ENCODE measurements around the gene METTL13. TPM values are rescaled to one million over a fixed set of nuclear protein-coding genes. Genes with fewer than 3 reads are reported as not detected.
A peak's percentile ranks its signal among the peaks of the same experiment; 100 is the strongest.

Gene METTL13, protein sequence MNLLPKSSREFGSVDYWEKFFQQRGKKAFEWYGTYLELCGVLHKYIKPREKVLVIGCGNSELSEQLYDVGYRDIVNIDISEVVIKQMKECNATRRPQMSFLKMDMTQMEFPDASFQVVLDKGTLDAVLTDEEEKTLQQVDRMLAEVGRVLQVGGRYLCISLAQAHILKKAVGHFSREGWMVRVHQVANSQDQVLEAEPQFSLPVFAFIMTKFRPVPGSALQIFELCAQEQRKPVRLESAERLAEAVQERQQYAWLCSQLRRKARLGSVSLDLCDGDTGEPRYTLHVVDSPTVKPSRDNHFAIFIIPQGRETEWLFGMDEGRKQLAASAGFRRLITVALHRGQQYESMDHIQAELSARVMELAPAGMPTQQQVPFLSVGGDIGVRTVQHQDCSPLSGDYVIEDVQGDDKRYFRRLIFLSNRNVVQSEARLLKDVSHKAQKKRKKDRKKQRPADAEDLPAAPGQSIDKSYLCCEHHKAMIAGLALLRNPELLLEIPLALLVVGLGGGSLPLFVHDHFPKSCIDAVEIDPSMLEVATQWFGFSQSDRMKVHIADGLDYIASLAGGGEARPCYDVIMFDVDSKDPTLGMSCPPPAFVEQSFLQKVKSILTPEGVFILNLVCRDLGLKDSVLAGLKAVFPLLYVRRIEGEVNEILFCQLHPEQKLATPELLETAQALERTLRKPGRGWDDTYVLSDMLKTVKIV
- 22.0 and 30.6 TPM in 2 replicates for total RNA-seq
- long read RNA-seq, transcript METTL13-201 (8 exons, 3,327 nt): major isoform, 35 of 66 reads
- long read RNA-seq, partial matches to known transcripts: 13 of 66 reads
- long read RNA-seq, other reads (novel, unspliced or antisense): 16 of 66 reads

- peak within 1 kb of the TSS; percentile 92 for H3K4me3 Mint-ChIP-seq (ENCODE audit: unreplicated experiment)
- peaks cover 28% of the 10 kb centered on the region for H3K4me1 Mint-ChIP-seq (ENCODE audit: unreplicated experiment)
Measured at GRCh38 chr1:171781176-171781875, at the start of gene METTL13. TSS of gene METTL13 (plus strand) at chr1:171781660. CDS start at chr1:171781968, 308 bp downstream.

DNA sequence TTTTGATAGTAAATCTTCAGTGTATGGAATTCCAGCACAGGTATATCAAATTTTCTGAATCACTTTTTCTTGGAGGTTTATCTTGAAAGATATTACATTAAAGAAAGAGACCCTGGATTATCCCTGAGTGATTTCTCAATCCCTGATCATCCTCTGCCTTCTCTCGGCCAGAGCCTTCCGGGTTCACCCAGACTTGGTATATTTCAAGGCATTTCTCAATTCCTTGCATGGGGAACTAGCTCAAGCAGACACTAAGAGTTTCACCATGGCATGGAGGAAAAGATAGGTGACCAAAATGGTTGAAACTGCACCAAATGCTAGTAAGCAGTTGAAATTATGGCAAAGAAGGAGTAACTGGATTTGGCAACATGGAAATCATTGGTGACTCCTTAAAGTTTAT lies 45.3 kb upstream of the METTL13 start:
- Mint-ChIP-seq H3K27ac (ENCODE audit: unreplicated experiment) (no peak overlapping the region), H3K4me1 (ENCODE audit: unreplicated experiment) (peaks cover 17% of the 10 kb centered on the region), H3K36me3 (ENCODE audit: unreplicated experiment) (peaks cover 22% of the 10 kb centered on the region), H3K27me3 (ENCODE audit: unreplicated experiment) (no peaks in the 10 kb centered on the region), H3K4me3 (ENCODE audit: unreplicated experiment) (no peak overlapping the region), H3K9me3 (ENCODE audit: unreplicated experiment) (no peaks in the 10 kb centered on the region)
- no peak for DNase-seq (ENCODE audit: extremely low spot score, unreplicated experiment)
- TF ChIP-seq, protein P1, sequence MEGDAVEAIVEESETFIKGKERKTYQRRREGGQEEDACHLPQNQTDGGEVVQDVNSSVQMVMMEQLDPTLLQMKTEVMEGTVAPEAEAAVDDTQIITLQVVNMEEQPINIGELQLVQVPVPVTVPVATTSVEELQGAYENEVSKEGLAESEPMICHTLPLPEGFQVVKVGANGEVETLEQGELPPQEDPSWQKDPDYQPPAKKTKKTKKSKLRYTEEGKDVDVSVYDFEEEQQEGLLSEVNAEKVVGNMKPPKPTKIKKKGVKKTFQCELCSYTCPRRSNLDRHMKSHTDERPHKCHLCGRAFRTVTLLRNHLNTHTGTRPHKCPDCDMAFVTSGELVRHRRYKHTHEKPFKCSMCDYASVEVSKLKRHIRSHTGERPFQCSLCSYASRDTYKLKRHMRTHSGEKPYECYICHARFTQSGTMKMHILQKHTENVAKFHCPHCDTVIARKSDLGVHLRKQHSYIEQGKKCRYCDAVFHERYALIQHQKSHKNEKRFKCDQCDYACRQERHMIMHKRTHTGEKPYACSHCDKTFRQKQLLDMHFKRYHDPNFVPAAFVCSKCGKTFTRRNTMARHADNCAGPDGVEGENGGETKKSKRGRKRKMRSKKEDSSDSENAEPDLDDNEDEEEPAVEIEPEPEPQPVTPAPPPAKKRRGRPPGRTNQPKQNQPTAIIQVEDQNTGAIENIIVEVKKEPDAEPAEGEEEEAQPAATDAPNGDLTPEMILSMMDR (IDR thresholded peaks at IDR 0.05): no peak

More at GRCh38 chr1:171781176-171781875, at the start of gene METTL13:
- TF ChIP-seq, protein P1 (IDR thresholded peaks at IDR 0.05): no peak
- peaks cover 12% of the 10 kb centered on the region for H3K36me3 Mint-ChIP-seq (ENCODE audit: unreplicated experiment)
- H3K9me3 Mint-ChIP-seq (ENCODE audit: unreplicated experiment): no peaks in the 10 kb centered on the region
- peak; percentile 100 for DNase-seq (ENCODE audit: extremely low spot score, unreplicated experiment)
- H3K27ac Mint-ChIP-seq (ENCODE audit: unreplicated experiment): peak within 1 kb of the TSS; percentile 99
- H3K27me3 Mint-ChIP-seq (ENCODE audit: unreplicated experiment): no peaks in the 10 kb centered on the region

DNA sequence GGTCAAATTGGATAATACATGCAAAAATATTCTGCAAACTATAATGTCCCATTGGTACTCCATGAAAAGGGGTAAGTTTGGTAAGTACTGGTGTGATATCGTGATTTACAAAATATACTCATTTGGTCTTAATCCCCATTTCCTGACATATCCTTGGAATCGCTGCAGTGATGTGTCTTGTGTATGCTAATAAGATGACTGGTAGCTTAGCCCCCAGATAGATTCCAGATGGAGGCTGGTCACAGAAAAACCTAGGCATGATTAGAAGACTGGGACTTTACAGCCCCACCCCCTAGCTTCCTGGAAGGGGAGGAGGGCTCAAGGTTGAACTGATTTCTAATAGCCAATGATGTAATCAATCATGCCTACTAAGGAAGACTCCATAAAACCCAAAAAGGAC lies 42.5 kb upstream of the METTL13 start:
- no peak for DNase-seq (ENCODE audit: extremely low spot score, unreplicated experiment)
- Mint-ChIP-seq H3K27me3 (ENCODE audit: unreplicated experiment) (no peaks in the 10 kb centered on the region), H3K9me3 (ENCODE audit: unreplicated experiment) (no peaks in the 10 kb centered on the region), H3K4me1 (ENCODE audit: unreplicated experiment) (peaks cover 29% of the 10 kb centered on the region), H3K36me3 (ENCODE audit: unreplicated experiment) (peaks cover 15% of the 10 kb centered on the region), H3K4me3 (ENCODE audit: unreplicated experiment) (no peak overlapping the region), H3K27ac (ENCODE audit: unreplicated experiment) (no peak overlapping the region)
- TF ChIP-seq, protein P1 (IDR thresholded peaks at IDR 0.05): no peak

DNA sequence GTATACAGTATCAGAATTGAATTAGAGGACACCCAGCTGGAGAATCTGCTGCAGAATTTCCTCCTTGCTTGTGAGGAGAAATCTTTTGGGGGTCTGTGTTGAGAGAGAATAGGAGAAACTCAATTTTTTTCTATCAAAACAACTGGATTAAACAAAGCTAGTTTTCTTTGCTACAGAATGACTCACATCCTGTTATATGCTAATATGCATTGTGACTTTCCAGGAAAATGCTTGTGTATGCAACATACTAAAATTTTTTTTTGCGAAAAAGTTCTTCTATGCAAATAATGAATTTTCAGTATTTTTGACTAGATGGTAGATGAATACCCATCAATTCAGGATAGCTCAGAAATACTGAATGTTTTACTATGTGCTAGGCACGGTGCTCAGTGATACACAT lies 41.8 kb upstream of the METTL13 start:
- H3K27me3 Mint-ChIP-seq (ENCODE audit: unreplicated experiment): no peaks in the 10 kb centered on the region
- no peaks in the 10 kb centered on the region for H3K9me3 Mint-ChIP-seq (ENCODE audit: unreplicated experiment)
- TF ChIP-seq, protein P1 (IDR thresholded peaks at IDR 0.05): no peak
- H3K27ac Mint-ChIP-seq (ENCODE audit: unreplicated experiment): no peak overlapping the region
- H3K4me3 Mint-ChIP-seq (ENCODE audit: unreplicated experiment): no peak overlapping the region
- H3K4me1 Mint-ChIP-seq (ENCODE audit: unreplicated experiment): peaks cover 29% of the 10 kb centered on the region
- peaks cover 15% of the 10 kb centered on the region for H3K36me3 Mint-ChIP-seq (ENCODE audit: unreplicated experiment)
- DNase-seq (ENCODE audit: extremely low spot score, unreplicated experiment): no peak

All from osteocyte (in vitro differentiated cells).